K562 (cell line): Measurements from ENCODE around the gene CHD2. TPM values are rescaled to one million over a fixed set of nuclear protein-coding genes. Genes with fewer than 3 reads are reported as not detected.

Experiments
- ARID3A ChIP-seq: IDR thresholded peaks from 2 replicates; pipeline ENCODE4 v1.6.1; 2012; ENCODE audit warnings: low read depth, low read length, improper control_type of control experiment, borderline replicate concordance
- EGR1 ChIP-seq: fragments of 450-650 bp; conservative IDR thresholded peaks from 2 replicates; pipeline ENCODE4 v1.6.1; 2017; ENCODE audit warnings: mild to moderate bottlenecking
- GTF2A2 ChIP-seq: IDR thresholded peaks from 2 replicates; pipeline ENCODE4 v1.6.1; 2016; ENCODE audit warnings: mild to moderate bottlenecking, missing genetic modification characterization, missing compliant biosample characterization
- HNRNPL ChIP-seq: fragments of 200-400 bp; formaldehyde crosslinking; IDR thresholded peaks from 2 replicates; pipeline ENCODE4 v1.6.1; 2017; ENCODE audit warnings: low read depth, mild to moderate bottlenecking, low read length
- KHSRP ChIP-seq: fragments of 450-650 bp; IDR thresholded peaks from 2 replicates; pipeline ENCODE4 v1.6.1; 2017
- NBN ChIP-seq: fragments of 450-650 bp; IDR thresholded peaks from 2 replicates; pipeline ENCODE4 v1.6.1; 2016; ENCODE audit warnings: low read depth, mild to moderate bottlenecking
- NFE2L1 ChIP-seq: fragments of 450-650 bp; IDR thresholded peaks from 2 replicates; pipeline ENCODE4 v1.6.1; 2016; ENCODE audit warnings: missing genetic modification characterization, low read depth, mild to moderate bottlenecking, missing compliant biosample characterization, moderate library complexity, borderline replicate concordance
- NFIC ChIP-seq: fragments of 450-650 bp; IDR thresholded peaks from 2 replicates; pipeline ENCODE4 v1.6.1; 2017; ENCODE audit warnings: mild to moderate bottlenecking, inconsistent platforms
- PCBP2 ChIP-seq: fragments of 200-400 bp; formaldehyde crosslinking; IDR thresholded peaks from 2 replicates; pipeline ENCODE4 v1.6.1; 2018; ENCODE audit warnings: low read length, low read depth, mild to moderate bottlenecking, moderate library complexity; ENCODE audit not compliant: poor library complexity, severe bottlenecking
- PHF8 ChIP-seq: fragments of 200-600 bp; sonication (generic); IDR thresholded peaks from 2 replicates; pipeline ENCODE4 v1.6.1; 2012; ENCODE audit warnings: mixed run types, mild to moderate bottlenecking, inconsistent platforms, low read length, moderate library complexity, borderline replicate concordance
- POLR2G ChIP-seq: fragments of 200-400 bp; formaldehyde crosslinking; IDR thresholded peaks from 2 replicates; pipeline ENCODE4 v1.6.1; 2017; ENCODE audit warnings: low read depth, mild to moderate bottlenecking, antibody characterized with exemption, low read length, moderate library complexity
- POLR3G ChIP-seq: IDR thresholded peaks from 2 replicates; pipeline ENCODE4 v1.6.1; 2011; ENCODE audit not compliant: insufficient read length, insufficient replicate concordance; ENCODE audit errors: extremely low read depth
- SMARCA4 ChIP-seq: fragments of 450-650 bp; IDR thresholded peaks from 2 replicates; pipeline ENCODE4 v1.6.1; 2016
- STAG1 ChIP-seq: sonication (generic); formaldehyde crosslinking; IDR thresholded peaks from 2 replicates; pipeline ENCODE4 v1.5.0; 2020; ENCODE audit warnings: missing genetic modification reagents, borderline replicate concordance
- THRAP3 ChIP-seq: fragments of 450-650 bp; IDR thresholded peaks from 2 replicates; pipeline ENCODE4 v1.6.1; 2016; ENCODE audit warnings: mild to moderate bottlenecking, inconsistent platforms, borderline replicate concordance
- TRIM24 ChIP-seq, 2 experiments: fragments of 450-650 bp; IDR thresholded peaks; 2 replicates each; pipeline ENCODE4 v1.6.1; 2016
- ZBTB17 ChIP-seq: fragments of 450-650 bp; formaldehyde crosslinking; IDR thresholded peaks from 2 replicates; pipeline ENCODE4 v1.4.0; 2020; ENCODE audit warnings: mild to moderate bottlenecking
- ZNF197 ChIP-seq: fragments of 200-800 bp; sonication (Bioruptor generic); IDR thresholded peaks from 2 replicates; pipeline ENCODE4 v1.6.1; 2016; ENCODE audit warnings: low read depth, missing genetic modification characterization, missing compliant biosample characterization
- ZNF445 ChIP-seq: fragments of 250-450 bp; sonication (Bioruptor Pico); IDR thresholded peaks from 2 replicates; pipeline ENCODE4 v1.4.0; 2020; ENCODE audit warnings: low read depth, mild to moderate bottlenecking, moderate library complexity
- ZNF586 ChIP-seq: fragments of 450-650 bp; formaldehyde crosslinking; conservative IDR thresholded peaks from 2 replicates; pipeline ENCODE4 v1.4.0; 2020; ENCODE audit warnings: mild to moderate bottlenecking, moderate library complexity
- ZNF699 ChIP-seq: fragments of 250-450 bp; sonication (Bioruptor Pico); IDR thresholded peaks from 2 replicates; pipeline ENCODE4 v1.8.0; 2021; ENCODE audit warnings: mild to moderate bottlenecking, moderate library complexity; ENCODE audit not compliant: insufficient replicate concordance
- polyA plus RNA-seq, 8 experiments: library from polyadenylated mRNA; depleted of rRNA in 4 of 8; stranded (reverse) in 5 of 8; unstranded in 3 of 8; fragments of >200 nt; fragmentation: Nextera tagmentation in 2 of 8; fragmentation: Illumina TruSeq in 1 of 8; extraction: Ambion mirVana in 2 of 8; extraction: Trizol in 1 of 8; gene quantifications; 2 replicates each; pipeline versions ENCODE4 v1.2.1 to v1.2.3, GENCODE V29; 2011 to 2014; ENCODE audit warnings: inconsistent platforms in 1 of 8, missing spikeins in 1 of 8
- total RNA-seq, 7 experiments: library from RNA; depleted of rRNA in 6 of 7; stranded (reverse); fragments of >200 nt in 6 of 7; fragmentation: Illumina TruSeq in 2 of 7; extraction: Trizol in 2 of 7; gene quantifications; 2 replicates each; pipeline versions ENCODE4 v1.2.1 to v1.2.3, GENCODE V29; 2011 to 2021; ENCODE audit warnings: low replicate concordance in 1 of 7
- TF ChIP-seq, protein P1 (sequence below), 2 experiments: fragments of 450-650 bp; conservative IDR thresholded peaks; 2 replicates each; pipeline ENCODE4 v1.6.1; 2017; ENCODE audit warnings: mild to moderate bottlenecking in 2 of 2, moderate library complexity in 2 of 2

The CHD2 gene
- total and polyA plus RNA-seq, 9 of the 15 experiments (the other 6 are each of a cell fraction or from before 2014, with no cell fraction given) = 38.9 to 70.8 (median 56.2) TPM

DNA sequence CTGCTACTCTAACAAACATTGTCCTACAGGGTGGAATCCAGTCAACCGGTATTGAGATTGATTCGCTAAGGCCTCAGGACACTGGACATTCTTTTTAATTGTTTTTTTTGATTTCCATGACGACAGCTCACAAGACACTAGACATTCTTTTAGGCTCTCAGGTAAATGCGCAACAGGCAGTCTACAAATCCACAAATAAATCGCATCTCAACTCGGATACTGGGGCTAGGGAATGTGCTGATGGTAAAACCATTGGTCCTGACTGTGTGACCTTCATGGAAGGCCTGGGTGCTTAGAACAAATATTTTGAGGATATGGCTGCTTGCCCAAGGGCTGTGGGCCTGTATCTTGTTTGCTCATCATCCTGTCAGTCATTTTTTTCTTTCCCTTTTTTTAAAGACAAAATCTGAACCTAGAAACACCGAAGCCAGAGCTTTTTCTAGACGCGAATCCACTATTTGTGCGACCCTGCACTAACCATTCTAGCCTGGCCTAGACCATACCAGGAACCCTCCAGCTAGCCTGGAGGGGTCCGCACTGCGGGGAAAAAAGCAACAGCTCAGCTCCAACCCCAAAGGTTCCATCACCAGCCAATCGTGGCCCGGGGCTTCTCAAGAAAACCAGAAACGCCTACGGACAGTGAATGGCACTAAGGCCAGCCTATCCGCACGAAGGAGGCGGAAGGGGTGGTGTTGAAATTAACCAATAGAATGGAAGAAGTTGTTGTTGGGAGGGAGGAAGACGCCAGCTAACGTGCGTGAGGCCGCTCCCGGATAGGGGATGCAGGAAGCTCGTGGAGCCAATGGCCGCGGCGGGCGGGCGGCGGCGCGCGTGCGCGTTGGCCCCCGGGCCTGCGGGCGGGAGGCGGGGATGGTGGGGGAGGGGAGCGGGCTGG is 18.1 kb upstream of the CHD2 start (continued):
- TF ChIP-seq POLR3G = no peak
- peak; percentile 38; the same call in 1 of the 2 replicates for TF ChIP-seq PHF8
- no peak for TF ChIP-seq ZNF699 (CRISPR knock-in tag)
- no peak for TF ChIP-seq KHSRP
- TF ChIP-seq ZNF197 (CRISPR knock-in tag) = 0 out of 2 replicates have a peak, but pooled peaks have one; percentile 43
- TF ChIP-seq TRIM24 (IDR thresholded peaks at IDR 0.05) = no peak
- 0 out of 2 replicates have a peak, but pooled peaks have one; percentile 33 for TF ChIP-seq THRAP3
- peak; percentile 44; the same call in 1 of the 2 replicates for TF ChIP-seq EGR1
- peak; percentile 36; the same call in 1 of the 2 replicates for TF ChIP-seq POLR2G
- no peak for TF ChIP-seq NFE2L1 (tag)
- peak; percentile 32; the same call in 1 of the 2 replicates for TF ChIP-seq ZBTB17 (CRISPR knock-in tag)
- 0 out of 2 replicates have a peak, but pooled peaks have one; percentile 53 for TF ChIP-seq NBN
- no peak for TF ChIP-seq GTF2A2 (tag)
- TF ChIP-seq ARID3A = peak; percentile 25; the same call in 1 of the 2 replicates
- TF ChIP-seq PCBP2 = no peak
- TF ChIP-seq NFIC = peak; percentile 84
- peak; percentile 51; the same call in 1 of the 2 replicates for TF ChIP-seq SMARCA4
- TF ChIP-seq, protein P1, sequence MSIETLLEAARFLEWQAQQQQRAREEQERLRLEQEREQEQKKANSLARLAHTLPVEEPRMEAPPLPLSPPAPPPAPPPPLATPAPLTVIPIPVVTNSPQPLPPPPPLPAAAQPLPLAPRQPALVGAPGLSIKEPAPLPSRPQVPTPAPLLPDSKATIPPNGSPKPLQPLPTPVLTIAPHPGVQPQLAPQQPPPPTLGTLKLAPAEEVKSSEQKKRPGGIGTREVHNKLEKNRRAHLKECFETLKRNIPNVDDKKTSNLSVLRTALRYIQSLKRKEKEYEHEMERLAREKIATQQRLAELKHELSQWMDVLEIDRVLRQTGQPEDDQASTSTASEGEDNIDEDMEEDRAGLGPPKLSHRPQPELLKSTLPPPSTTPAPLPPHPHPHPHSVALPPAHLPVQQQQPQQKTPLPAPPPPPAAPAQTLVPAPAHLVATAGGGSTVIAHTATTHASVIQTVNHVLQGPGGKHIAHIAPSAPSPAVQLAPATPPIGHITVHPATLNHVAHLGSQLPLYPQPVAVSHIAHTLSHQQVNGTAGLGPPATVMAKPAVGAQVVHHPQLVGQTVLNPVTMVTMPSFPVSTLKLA (conservative IDR thresholded peaks at IDR 0.05) = peak; percentile 21 to 53; a peak in 2 of 4 replicates
- TF ChIP-seq ZNF586 (CRISPR knock-in tag) = 0 out of 2 replicates have a peak, but pooled peaks have one; percentile 62
- TF ChIP-seq HNRNPL = no peak
- TF ChIP-seq ZNF445 (CRISPR knock-in tag) = no peak
- no peak for TF ChIP-seq STAG1 (CRISPR knock-in tag)
